ENCODE data around the gene GRIK2.

The GRIK2 gene

GRCh38 chr6:101394936-101395335, 1.4 kb downstream of the GRIK2 start:
- no peak for TF ChIP-seq ZNF274 (IDR thresholded peaks at IDR 0.05; ENCODE audit: low read depth, low read length)
- H3K4me3 ChIP-seq (ENCODE audit: low read length), result no peak overlapping the region

DNA sequence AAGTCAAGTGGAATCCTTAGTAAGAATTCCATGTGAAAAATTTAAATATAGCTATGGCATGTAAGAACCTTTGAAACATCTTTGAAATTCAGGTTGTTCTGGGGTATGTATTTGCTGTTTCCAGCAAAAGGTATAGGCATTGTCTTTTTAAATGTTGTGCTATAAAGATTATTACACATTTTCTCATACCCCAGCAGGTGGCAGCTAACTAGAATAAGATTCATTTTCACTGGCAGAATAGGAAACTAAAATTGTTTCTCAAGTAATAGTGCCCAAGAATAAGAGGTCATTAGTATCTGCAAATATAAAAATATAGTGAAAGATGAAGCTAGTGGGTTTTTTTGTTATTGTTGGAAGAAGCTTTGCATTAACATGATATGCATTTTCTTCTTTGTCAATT, 1.8 kb downstream of the GRIK2 start:
- TF ChIP-seq ZNF274 (IDR thresholded peaks at IDR 0.05; ENCODE audit: low read depth, low read length), result no peak
- H3K4me3 ChIP-seq (ENCODE audit: low read length), result no peak overlapping the region

DNA sequence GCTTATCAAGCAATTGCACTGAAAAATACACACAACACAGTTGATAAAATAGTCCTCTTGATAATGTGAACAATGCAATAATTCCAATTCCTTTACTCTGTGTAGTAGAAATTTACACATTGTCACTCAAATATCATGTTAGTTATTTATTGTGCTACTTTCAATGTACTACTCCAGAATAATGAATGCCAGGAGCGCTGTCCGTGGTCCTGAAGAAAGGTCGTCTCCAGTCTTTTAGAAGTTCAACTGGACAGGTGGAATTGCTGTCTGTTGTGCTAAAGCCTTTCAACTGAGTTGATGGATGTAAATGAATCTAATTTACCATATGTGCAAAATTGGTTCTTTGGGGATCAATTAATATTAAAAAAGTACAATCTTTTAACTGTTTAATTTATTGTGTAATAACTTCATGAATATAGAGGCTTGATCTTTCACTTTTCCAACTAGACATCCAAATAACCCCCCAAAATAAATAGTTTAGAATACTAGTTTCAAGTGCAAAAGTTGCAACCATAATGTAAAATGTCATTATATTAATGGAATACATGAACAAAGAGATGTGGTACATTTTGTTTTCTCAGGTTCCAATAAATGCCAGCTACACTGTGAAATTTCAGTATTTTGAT, 3.2 kb downstream of the GRIK2 start:
- H3K4me3 ChIP-seq (ENCODE audit: low read length), result no peak overlapping the region
- no peak for TF ChIP-seq ZNF274 (IDR thresholded peaks at IDR 0.05; ENCODE audit: low read depth, low read length)

- H3K4me3 ChIP-seq (ENCODE audit: low read length), result no peak overlapping the region
- no peak for TF ChIP-seq ZNF274 (IDR thresholded peaks at IDR 0.05; ENCODE audit: low read depth, low read length)
Observed at GRCh38 chr6:101397199-101397598, 3.7 kb downstream of the GRIK2 start.

- no peak for TF ChIP-seq ZNF274 (IDR thresholded peaks at IDR 0.05; ENCODE audit: low read depth, low read length)
- no peak overlapping the region for H3K4me3 ChIP-seq (ENCODE audit: low read length)
Observed at GRCh38 chr6:101398716-101399615, 5.5 kb downstream of the GRIK2 start.

DNA sequence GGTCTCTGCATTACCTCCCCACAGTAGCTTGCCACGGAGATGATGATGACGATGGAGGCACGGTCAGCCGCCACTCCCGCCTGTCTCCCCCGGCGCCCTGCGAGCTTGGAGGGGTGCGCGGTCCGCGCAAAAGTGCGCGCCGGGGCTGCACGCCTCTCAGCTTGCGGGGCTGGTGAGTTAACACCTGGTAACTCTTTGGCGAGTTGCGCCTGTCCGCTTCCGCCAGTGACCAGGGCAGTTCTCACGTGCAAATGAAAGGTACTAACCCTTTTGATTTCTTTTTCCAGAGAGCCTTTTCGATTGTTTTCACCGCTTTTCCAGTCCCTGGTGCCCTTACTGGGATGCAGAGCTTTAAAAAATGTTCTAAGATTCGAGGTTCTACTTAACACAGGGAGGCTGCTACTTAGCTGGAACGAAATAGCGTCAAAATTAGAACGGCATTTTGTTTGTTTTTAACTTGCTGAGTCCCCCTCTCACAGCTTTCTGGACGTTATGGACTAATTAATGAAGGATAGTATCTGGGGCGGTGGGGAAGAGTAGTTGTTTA, 6.2 kb downstream of the GRIK2 start:
- no peak for TF ChIP-seq ZNF274 (IDR thresholded peaks at IDR 0.05; ENCODE audit: low read depth, low read length)
- H3K4me3 ChIP-seq (ENCODE audit: low read length), result no peak overlapping the region

DNA sequence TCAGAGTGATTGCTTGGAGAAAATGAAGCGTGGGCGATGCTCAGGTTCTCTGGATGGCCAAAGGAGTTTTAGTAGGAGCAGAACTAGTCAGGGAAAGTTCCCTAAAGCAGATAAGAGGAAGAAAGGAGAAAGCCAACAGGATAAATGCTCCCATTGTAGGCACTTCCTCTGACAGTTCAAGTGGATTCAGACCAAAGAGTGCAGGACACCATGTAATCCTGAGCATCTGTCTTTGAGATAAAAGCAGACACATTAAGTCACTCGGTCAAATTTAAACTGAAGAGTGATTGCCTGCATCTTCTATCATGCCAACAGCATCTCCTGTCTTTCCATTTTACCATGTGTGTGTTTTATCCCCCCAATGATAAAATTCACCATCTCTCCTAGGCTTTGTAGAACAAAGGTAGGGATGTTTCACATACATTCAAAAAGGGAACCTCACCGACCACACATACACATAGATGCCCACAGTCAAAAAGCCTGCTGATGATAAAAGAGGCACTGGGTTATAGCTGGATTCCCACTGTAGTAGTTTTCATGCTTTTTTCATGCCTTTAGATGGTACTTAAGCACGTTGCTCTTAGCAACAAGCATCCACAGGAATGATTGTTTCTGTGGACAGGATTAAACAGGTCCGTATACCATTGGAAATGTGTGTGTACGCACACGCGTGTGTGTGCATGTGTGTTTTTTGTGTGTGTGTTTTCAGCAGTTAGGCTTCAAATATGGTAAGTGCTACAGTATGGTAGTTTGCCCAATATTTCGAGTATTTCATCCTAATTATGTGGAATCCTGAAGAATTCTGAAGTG, 7.0 kb downstream of the GRIK2 start:
- no peak overlapping the region for H3K4me3 ChIP-seq (ENCODE audit: low read length)
- no peak for TF ChIP-seq ZNF274 (IDR thresholded peaks at IDR 0.05; ENCODE audit: low read depth, low read length)

GRCh38 chr6:101401171-101401570, 7.7 kb downstream of the GRIK2 start:
- no peak overlapping the region for H3K4me3 ChIP-seq (ENCODE audit: low read length)
- no peak for TF ChIP-seq ZNF274 (IDR thresholded peaks at IDR 0.05; ENCODE audit: low read depth, low read length)

- no peak overlapping the region for H3K4me3 ChIP-seq (ENCODE audit: low read length)
- TF ChIP-seq ZNF274 (IDR thresholded peaks at IDR 0.05; ENCODE audit: low read depth, low read length), result no peak
Observed at GRCh38 chr6:101401792-101402621, 8.5 kb downstream of the GRIK2 start.

DNA sequence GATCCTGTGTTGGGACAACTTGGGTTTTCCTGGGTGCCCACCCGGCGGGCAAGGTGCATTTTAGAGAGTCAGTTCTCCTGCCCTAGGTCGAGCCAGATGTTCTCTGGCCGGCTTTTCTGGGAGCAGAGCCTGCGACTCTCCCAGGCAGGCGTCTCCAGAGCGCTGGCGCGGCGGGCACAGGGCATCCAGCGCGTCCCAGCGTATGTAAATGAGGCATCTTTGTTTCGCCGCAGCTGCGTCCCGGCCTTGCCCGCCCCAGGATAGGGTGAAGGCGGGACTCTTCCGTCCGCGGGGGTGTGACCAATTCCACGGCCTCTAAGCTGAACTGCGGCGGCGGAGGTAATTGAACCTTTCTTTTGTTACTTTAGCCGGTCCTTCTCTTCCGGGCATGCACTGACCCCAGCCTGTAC, 9.1 kb downstream of the GRIK2 start:
- H3K4me3 ChIP-seq (ENCODE audit: low read length), result no peak overlapping the region
- TF ChIP-seq ZNF274 (IDR thresholded peaks at IDR 0.05; ENCODE audit: low read depth, low read length), result no peak

DNA sequence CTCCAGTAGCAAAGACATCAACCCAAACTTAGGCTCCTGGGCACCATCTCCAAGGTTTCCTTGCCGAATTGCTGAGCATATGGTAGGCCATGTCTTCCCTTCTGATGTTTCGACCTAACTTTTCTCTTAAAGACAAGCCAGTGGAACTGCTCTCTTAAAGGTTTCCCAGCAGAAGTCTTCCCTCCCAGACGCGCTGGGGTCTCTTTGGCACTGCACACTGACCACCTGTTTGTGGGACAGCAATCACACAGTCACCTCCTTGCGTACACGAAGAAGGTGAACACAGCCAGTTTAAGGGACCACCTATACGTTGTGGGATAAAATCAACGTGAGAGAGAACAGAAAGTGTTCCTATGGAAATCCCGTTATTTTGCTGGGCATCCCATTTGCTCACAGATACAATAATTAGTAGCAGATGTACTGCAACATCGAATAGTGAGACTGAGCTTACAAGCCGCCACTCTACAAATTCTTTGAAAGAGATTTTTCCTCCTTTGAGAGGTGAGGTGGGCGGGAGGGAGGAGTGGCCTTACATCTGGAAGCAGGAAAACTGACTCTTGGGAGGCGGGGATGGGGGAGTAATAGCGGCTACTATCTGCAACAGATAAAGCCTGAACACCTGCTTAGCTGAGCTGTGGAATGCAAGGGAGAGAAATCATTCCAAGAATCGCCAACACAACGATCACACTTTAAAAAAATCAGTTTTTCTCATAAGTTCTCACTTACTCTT, 9.9 kb downstream of the GRIK2 start:
- TF ChIP-seq ZNF274 (IDR thresholded peaks at IDR 0.05; ENCODE audit: low read depth, low read length), result no peak
- no peak overlapping the region for H3K4me3 ChIP-seq (ENCODE audit: low read length)

GRCh38 chr6:101404775-101405174, 11.3 kb downstream of the GRIK2 start:
- TF ChIP-seq ZNF274 (IDR thresholded peaks at IDR 0.05; ENCODE audit: low read depth, low read length), result no peak

GRCh38 chr6:101413773-101414172, 20.3 kb downstream of the GRIK2 start:
- TF ChIP-seq ZNF274 (IDR thresholded peaks at IDR 0.05; ENCODE audit: low read depth, low read length), result no peak
- no peak overlapping the region for H3K4me3 ChIP-seq (ENCODE audit: low read length)

More at GRCh38 chr6:101404775-101405174, 11.3 kb downstream of the GRIK2 start:
- no peak overlapping the region for H3K4me3 ChIP-seq (ENCODE audit: low read length)
